HuH-7.5 (cell line): ENCODE measurements around the gene YWHAQ.
"Not testable (repeated sequence)": the region's sequence is repeated elsewhere in the genome, so short reads cannot be mapped to it uniquely, and the experiment has no call there.

ENCODE experiments used
- DNase-seq: peaks from one replicate; pipeline ENCODE4 v3.0.0; 2011; ENCODE audit warnings: low spot score

YWHAQ gene

GRCh38 chr2:9552219-9553178, 78.3 kb downstream of the YWHAQ start:
- DNase-seq, result no peak

GRCh38 chr2:9550859-9551391, 79.9 kb downstream of the YWHAQ start:
- not testable (repeated sequence) for DNase-seq

DNA sequence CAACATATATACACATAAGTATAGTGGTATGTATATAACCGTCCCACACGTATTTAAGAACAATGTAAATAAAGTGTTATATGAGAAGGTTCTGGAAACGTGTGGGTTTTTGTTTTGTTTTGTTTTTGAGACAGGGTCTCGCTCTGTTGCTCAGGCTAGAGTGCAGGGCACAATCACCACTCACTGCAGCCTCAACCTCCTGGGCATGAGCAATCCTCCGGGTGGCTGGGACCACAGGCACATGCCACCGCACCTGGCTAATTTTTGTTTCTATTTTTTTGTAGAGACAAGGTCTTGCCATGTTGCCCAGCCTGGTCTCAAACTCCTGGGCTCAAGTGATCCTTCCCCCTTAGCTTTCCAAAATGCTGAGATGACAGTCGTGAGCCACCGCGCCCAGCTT, 81.4 kb downstream of the YWHAQ start:
- no peak for DNase-seq

- DNase-seq, result no peak
Observed at GRCh38 chr2:9548506-9548905, 82.3 kb downstream of the YWHAQ start.

DNA sequence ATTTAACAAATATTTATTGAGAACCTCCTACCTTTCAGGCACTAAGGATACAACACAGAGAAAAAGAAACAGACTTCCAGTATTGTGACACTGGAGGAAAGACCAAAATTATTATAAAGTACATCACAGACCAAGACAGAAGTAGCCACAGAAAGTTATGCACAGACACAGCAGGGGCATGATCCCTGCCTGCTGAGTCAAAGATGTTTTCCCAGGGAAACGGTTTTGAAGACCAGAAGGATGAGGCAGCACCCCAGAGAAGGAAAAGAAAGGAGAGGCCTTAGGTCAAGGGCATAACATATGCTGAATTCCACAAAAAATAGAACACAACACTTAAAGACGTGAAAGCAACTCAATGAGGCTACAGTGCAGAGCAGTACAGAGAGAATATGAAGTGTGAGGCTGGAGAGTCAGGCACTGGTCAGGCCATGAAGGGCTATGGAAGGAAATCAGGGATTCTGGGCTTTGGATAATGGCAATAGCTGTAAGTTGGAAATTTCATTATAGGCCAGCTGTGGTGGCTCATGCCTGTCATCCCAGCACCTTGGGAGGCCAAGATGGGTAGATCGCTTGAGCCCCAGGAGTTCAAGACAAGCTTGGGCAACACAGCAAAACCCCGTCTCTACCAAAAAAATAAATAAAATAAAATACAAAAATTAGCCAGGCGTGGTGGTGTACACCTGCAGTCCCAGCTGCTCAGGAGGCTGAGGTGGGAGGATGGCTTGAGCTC, 83.4 kb downstream of the YWHAQ start:
- no peak for DNase-seq

- DNase-seq, result no peak
Observed at GRCh38 chr2:9545502-9545901, 85.3 kb downstream of the YWHAQ start.

DNA sequence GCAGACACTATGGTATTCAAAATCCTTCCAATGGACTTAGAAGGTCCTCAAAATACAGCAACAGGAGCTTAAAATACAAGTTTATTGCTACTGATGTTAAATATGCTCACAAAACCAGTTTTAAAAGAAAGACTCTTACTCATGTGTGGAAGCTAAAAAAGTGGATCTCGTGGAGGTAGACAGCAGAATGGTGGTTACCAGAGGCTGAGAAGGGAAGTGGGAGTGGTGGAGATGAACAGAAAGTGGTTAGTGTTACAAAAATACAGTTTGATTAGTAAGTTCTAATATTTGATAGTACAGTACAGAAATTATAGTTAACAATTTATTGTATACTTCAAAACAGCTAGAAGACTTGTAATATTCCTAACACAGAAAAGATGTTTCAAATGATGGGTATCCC, 87.2 kb downstream of the YWHAQ start:
- no peak for DNase-seq

- no peak for DNase-seq
Observed at GRCh38 chr2:9539531-9539930, 91.3 kb downstream of the YWHAQ start.

DNA sequence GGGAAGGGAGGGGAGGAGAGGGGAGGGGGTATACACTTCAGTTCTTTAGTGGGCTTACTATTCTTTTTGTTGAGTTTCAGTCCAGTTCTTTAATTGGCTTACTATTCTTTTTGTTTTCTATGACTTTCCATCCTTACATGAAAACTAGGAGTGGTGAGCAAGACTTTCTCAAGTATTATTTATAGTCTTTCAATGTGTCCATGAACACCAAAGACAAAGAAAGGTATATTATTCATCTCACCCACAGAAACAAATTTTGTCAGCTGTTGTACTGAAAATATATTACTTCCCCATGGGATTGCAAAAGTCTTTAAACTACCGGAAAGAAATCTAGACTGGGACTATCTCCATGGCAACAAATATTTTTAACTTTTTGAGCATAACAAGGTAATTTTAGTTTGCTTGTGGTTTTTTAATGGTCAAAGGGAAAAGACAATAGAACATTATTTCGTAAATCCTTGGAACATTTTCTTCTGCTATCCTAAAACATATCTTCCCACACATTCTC, 92.7 kb downstream of the YWHAQ start:
- DNase-seq, result no peak

- DNase-seq, result no peak
Observed at GRCh38 chr2:9536504-9536903, 94.3 kb downstream of the YWHAQ start.

DNA sequence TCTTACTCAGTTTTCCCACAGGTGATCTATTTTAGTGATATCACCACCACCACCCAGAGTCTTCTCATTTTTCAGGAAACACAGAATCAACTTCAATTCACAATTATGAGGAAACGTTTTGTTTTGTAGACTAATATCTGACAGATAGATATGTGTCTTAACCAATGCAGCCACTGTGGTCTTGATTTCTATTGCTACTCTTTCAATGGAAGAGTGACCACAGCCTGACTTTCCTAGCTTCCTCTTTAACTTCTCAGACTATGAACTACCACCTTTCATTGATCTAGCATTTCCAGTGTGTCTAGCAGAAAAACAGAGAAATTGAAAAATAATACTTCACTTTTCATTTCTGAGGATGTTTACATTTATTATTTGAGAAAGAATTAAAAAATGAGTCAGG, 95.6 kb downstream of the YWHAQ start:
- DNase-seq, result no peak
